GM18502 (cell line): ENCODE data around the gene FBLIM1.

Source experiments
- ATAC-seq: cut with Tn5 transposase; IDR thresholded peaks from one replicate; pipeline ENCODE4 v1.9.1; 2021; ENCODE audit warnings: mild to moderate bottlenecking; ENCODE audit not compliant: unreplicated experiment, poor library complexity

The FBLIM1 gene

DNA sequence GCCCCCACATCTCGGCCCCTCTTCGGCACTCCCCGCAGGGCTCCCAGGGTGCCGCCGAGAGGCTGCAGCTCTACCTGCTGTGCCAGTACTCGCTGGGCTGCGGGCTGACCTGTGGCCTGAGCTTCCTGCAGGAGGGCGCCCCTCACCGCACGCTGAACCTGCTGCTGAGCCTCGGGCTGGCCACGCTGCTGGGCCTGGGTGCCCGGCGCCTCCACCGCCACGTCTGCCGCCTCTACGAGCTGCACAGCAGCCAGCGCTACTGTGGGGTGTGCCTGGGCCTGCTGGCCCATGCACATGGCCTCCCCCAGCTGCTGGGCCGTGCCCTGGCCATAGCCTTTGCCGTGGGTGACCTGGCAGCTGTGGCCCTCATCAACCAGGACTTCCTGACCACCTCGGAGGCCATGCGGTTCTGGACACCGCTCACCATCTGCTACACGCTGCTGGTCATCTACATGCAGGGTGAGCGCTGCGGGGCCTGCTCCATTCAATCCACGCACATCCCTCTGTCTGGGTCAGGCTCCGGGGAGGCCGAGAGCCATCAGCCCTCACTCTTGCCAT lies 14.4 kb upstream of the FBLIM1 start:
- no peak for ATAC-seq

DNA sequence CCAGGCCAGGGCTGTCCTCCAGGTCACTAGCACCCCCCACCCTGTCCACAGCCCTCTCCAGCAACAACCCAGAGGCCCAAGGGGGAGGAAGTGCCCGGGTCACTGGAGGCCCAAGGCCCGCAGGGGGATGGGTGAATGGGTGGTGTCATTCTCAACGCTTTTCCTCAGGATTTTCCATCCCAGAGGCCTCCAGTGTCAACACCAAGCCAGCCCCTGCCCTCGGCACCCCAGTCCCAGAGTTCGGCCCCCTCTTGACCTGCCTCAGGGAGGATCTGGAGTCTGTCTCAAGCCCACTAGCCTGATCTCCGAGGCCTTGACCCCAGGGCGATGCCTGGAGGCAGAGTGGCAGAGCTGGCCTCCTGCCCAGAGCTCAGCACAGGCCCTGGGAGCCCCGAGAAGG lies 11.2 kb upstream of the FBLIM1 start:
- ATAC-seq = no peak

DNA sequence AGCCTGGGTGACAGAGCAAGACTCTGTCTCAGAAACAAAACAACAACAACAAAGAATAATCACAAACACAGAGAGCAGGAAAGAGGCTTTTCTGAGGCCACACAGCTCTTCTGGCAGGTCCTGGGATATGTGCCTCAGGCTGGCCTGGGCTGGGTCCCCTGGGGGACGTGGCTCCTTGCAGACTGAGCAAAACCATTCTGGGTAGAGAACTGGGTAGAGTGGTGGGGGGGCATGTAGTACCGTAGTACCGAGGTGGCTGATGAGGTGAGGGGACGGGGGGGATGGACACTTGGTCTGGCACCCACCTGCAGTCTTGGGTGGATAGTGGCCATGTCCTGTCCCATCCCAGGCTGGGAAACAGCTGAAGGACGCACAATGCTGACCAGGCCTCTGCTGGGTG lies 10.3 kb upstream of the FBLIM1 start:
- ATAC-seq = no peak

DNA sequence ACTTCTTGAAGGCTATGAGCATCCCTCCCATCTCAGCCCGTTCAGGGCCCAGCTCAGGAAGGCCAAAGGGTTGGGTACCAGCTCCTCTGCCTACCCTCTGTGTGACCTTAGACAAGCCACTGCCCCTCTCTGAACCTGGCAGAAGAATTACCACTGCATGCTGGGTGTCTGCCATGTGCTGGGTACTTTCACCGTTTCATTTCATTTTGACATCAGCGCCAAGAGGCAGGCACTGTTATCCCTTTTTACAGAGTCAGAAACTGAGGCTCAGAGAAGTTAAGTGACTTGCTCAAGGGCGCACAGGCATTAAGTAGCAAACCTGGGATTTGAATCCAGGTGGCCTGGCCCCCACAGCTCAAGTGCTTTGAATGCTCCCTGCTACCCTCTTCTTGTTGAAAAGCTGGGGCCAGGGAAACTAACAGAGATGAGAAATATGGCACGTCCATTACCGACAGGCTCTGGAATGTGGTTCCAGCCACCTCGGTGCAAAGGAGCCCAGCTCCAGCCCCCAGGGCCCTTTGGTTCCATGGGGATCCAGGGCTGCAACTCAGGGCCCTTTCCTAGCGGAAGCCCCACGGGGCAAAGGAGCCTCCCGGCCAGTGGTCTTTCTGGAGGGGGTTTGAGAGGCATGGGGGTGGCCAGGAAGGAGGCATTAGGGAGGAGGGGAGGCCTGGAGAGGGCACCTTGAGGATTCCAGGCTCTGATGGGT lies 9.8 kb upstream of the FBLIM1 start:
- ATAC-seq = no peak

DNA sequence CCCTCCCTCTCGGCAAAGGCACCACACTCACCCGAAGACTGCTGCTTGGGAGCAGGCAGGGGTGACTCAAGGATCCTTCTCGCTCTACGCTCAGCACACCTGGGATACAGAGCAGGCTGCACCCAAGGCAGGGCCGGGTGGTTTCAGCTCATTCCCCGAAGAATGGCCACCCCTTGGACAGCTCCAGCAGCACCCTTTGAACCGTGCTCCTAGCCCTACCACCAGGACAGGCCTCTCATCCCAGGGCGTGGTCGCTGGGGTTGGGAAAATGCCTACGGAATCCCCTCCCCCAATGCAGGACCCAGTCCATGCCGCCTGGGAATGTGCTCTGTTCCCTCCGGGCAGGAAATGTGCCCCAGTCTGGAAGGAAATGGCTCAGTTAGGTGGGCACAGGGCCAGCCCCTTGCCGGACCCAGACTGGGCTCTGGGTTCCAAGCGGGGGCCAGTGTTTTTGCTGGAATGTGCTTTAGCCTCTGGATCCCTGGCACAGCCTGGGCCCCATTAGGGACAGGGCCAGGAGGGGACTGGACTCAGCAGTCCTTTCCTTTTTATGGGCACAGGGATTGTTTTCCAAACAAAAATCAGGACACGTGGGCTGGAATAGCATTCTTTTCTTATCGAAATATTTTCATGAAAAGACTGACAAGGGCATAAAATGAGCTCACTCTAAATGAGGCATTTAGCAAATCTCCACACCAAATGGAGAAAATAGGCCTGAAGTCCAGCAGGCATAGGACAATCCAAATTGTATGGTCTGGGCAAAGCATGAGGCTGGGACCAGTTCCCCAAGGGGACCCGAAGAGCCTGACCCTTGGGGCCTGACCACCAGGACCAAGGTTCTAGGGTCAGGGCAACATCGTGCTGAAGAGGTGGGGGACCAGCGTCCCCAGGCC lies 8.9 kb upstream of the FBLIM1 start:
- ATAC-seq = no peak

DNA sequence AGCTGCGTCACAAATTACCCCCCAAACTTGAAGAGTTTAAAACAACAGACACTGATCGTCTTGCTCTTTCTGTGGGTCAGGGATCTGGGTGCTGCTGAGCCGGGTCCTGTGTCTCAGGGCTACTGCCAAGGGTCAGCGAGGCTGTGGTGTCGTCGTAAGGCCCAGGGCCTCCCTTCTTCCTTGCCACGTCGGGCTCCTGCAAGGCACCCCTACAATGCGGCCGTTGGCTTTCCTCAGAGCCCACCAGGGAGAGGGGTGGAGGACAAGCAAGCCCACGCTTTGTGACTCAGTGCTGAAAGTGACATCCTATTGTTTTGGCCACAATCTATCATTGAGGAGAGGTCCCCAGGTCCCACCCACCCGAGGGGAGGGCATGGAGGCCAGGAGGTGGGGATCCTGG lies 7.7 kb upstream of the FBLIM1 start:
- ATAC-seq = no peak

DNA sequence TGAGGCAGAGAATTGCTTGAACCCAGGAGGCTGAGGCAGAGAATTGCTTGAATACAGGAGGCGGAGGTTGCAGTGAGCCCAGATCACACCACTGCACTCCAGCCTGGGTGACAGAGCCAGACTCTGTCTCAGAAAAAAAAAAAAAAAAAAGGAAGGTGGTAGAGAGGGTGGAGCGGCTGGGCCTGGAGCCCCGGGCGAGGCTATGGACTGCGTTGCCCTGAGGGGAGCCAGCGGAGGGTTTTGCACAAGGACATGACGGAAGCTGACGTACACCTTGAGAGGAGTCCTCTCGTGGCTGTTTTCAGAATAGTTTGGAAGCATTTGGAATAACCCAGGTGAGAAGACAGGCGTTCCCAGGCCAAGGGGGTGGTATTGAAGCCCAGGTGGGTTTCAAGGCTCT lies 6.9 kb upstream of the FBLIM1 start:
- ATAC-seq = no peak

DNA sequence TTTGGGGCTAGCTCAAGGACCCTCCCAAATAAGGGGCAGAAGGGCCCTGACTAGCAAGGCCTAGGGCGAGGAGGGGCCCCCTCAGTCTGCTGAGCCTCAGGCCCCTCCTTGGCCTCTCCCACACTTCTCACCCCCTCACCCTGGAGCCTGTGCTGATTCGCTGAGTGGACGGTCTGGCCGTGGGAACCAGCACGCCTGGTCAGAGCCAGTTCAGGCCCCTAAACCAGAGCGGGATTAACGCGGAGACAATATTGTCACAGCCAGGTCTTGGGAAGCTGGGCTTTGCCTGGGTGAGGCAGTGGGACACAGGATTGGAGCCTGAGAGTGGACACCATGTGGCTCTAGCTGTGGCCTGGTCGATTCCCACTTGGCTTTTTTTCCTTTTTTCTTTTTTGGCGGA lies 4.8 kb upstream of the FBLIM1 start:
- no peak for ATAC-seq

DNA sequence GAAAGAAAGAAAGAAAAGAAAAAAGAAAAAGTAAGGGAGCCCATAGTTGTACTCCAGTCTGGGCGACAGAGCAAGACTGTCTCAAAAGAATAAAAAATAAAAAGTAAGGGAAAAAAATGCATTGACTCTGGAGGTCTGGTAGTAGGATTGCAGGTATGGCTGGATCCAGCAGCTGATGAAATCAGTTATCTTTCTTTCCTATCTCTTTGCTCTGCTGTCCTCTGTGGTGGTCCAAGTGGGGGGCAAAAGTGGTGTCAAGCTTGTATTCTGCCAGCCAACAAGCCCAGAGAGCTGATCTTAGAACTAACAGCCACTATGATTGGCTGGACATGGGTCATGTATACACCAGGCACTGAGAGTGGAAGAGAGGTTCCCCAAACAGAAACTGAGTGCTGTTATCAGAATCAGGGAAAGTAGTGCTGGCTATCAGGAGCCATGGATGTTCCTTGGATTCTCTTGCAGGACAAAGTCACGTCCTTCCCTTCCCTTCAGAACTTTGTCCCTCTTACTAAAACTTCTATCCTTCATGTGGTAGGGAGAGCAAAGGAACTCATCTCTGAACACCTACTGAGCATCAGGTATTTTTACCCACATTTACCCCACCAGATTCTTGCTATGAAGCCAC lies 3.5 kb upstream of the FBLIM1 start:
- no peak for ATAC-seq

DNA sequence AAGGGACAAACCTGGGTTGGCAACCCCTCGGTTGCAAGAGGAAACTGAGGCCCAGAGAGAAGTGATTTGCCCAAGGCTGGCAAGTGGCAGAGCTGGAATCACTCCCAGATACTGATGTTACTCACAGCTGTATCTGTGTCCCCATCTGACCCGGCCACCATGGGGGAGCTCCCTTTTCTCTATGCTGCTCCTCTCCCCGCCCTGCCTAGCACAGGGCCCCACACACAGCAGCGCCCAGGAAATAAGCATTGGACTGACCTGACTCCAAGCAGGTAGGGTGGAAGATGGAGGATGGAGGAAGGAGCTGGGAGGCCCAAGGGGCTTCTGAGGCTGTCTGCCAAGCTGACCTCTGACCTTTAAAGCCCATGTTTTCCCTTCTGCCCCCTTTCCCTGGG lies 3.0 kb upstream of the FBLIM1 start:
- ATAC-seq = no peak

DNA sequence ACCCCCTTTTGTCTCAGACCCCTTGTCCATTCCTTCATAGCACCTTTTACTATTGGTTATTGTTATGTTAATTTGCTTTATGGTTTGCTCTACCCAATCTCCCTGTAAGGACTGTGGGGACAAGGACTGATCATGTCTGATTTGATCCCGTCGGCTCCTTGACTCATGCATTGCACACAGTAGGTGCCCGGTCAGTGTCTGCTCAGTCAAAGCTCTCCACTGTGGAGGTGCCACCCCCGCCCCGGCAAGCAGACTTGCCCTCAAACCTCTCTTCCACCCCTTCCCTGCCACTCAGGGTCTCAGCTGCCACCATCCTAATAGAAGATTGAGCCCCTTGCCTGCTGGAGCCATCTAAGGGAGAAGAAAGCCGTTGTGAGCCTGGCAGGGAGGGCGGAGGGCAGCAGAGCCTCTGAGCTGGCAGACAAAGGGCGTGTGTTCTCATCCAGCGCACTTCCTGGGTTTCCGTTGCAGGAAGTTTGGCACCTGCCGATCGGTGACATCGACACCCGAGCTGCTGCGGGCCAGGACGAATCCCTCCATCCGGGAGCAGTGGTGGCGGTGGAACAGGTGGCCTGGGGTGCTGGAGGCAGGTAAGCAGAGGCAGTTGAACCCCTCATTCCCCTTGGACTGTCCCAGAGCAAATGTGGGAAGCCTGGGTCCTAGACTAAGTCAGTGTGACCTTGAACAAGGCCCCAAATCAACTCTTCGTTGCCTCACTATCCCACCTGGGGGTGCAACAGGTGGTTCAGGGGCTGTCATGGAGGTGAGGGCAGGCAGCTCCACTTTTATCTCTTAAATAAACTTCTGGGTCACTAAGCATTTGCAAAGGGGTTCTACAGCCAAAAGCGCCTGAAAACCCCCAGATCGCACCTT lies 2.2 kb upstream of the FBLIM1 start:
- ATAC-seq = no peak

DNA sequence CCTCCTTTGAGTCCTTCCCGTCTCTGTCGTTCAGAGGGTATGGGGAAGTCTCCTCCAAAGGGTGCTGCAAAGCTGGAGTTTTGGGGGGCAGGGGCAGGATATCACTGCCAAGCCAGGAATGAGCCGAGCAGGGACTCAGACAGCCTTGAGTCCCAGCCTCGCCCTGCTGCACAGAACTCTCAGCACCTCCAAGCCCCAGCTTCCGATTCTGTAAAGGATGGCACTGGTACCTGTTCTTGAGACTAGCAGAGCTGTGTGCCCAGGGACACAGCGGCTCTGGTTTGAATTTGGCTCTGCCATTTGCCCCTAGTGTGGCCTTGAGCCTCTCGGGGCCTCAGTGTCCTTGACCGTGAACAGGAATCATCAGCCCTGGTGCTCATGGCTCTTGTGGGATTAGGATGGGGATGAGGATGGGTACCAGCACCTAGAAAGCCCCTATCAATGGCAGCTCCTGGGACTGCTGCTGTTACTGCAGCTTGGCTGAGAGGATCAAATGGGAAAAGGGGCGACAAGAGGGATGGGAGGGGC lies 1.5 kb upstream of the FBLIM1 start:
- no peak for ATAC-seq

DNA sequence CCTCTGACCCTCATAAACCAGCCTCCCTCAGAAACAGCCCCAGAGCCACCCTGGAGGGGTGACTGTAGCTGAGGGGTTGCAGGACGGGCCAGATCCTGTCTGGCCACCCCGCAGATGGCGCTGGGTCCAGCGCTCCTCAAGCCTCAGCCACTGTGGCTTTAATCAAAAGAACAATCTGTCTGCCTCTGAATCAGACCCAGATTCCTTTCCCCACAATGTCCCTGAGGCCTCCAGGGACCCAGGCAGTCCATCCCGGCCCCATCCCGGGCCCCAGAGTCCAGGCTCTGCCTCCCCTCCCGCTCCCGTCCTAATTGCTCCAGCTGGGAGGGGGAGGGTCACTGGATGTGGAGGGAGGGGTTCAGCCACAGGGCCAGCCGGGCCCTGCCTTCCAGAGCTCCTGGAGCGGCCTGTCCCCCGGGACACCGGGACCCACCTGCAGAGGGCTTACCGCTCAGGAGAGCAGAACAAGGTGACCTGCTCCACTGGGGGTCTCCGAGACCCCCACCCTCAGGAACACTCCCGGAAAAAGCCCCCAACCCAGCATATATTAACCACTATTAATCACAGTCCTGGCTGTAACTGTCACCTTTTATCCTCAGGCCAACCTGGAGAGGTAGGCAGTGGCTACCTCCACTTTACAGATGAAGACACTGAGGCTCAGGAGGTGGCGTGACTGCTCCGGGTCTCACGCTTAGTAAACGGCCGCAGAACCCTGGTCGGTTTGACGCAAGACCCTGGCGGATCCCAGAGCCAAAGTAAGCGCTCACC lies 836 bp upstream of the FBLIM1 start:
- ATAC-seq = no peak

DNA sequence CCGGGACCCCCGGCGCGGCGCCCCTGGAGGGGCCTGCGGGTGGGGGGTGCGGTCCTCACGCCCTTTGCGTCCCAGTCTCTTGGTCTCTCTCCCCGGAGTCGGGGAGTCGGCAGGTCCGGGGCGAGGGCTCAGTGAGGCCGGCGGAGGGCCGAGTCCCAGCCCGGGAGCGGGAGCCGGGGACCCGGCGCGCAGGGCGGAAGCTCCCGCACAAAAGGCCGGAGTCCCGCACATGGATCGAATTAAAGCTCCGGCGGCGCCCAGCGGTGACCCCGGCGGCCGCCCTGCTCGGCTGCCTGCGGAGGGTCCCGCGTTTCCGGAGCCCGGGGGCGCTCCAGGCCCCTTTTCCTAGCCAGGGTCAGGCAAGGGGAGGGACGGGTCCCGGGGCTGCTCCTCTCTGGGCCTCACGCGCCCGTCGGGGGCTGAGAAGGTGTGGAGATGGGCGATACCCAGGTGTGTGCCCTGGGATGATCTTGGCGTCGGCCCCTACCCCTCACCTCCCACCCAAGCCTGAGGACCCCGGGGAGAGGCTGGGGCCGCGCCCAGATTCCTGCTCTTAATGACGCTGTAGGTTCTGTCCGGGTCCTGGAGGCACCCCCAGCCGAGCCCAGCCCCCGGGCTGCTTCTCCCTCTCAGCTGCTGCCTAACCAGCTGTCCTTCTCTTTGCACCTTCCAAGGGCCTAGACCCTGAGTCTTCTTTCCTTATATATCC lies 512 bp downstream of the FBLIM1 start:
- no peak for ATAC-seq

DNA sequence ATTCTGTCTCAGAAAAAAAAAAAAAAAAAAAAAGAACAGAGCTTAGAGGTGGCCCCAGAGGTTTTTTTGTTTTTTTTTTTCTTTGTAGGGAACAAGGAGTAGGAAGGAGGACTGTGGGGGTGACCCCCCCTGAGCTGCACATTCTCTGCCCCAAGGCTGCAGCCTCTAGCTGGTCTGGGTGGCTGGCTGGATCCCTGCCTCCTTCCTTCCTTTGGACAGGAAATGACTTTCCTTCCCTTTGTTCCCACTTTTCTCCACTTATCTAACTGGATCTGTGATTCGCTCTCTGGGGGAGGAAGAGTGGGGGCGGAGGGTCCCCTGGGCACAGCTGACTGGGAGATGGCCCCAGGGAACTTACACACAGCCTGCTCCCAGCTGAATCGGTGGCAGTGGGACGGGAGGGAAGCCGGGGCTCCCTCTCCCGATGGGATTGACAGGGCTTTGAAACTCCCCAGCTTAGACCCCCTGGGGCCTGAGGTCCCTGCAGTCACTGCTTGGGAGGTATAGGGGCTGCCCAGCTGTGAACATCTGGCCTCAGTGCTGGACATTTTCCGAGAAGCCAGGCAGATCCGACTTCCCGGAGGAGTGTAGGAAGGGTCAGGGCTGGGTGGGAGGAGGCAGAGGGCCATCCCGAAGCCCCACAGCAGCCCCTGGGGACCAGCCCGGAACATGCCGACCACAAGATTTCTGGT lies 2.1 kb downstream of the FBLIM1 start:
- no peak for ATAC-seq

DNA sequence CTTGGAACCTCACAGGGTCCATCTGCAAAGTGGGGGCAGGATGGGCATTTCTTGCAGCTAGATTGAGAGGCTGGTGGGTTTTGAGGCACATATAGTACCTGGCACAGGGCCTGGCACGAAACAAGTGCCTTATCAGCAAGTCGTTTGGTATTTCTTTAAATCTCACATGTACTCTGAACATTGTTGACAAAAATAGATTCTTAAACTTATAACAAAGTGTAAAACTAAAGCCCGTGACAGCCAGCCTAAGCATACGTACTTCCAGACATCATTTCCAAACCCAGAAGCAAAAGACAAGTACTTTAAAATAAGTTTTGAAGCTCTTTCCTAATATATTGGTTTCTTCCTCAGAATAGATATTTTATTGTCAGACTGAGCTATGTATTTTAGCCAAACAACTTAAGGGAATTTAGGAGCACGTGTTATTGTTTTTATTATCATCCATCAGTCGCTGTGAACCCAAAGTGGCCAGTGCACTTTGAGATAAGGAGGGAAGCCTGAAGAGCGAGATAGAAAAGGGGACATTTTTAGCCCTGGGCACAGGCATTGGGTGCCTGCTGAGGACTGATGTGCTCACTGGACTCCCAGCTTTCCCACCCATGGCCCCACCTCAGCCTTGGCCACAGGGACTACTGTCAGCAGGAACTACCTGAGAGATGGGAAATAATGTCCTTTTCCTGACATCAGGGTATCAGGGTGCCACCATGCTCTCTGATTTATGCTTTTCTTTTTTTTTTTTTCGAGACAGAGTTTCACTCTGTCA lies 3.0 kb downstream of the FBLIM1 start:
- ATAC-seq = no peak

DNA sequence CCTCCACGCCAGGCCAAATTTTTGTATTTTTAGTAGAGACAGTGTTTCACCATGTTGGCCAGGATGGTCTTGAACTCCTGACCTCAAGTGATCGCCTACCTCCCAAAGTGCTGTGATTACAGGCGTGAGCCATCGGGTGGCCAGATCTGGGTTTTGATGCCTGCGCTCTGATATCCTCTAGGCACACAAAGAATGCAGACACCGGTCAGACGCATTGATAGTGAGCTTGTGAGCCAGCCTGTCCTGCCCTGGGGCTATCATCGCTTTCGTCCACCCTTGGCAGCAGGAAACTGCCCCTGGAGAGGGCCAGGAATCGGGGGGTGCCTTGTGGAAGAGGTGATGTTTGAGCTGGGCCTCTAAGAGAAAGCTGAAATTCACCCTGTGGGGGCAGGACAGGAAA lies 4.0 kb downstream of the FBLIM1 start:
- no peak for ATAC-seq
